ENCODE results near the gene RIPOR2. TPM values are rescaled to one million over a fixed set of nuclear protein-coding genes. Genes with fewer than 3 reads are reported as not detected.
A peak's percentile ranks its signal among the peaks of the same experiment; 100 is the strongest.

The RIPOR2 gene
- total and polyA plus RNA-seq, 8 donors, result 3.9 to 56.8 (median 6.0) TPM

- TF ChIP-seq, protein P1, sequence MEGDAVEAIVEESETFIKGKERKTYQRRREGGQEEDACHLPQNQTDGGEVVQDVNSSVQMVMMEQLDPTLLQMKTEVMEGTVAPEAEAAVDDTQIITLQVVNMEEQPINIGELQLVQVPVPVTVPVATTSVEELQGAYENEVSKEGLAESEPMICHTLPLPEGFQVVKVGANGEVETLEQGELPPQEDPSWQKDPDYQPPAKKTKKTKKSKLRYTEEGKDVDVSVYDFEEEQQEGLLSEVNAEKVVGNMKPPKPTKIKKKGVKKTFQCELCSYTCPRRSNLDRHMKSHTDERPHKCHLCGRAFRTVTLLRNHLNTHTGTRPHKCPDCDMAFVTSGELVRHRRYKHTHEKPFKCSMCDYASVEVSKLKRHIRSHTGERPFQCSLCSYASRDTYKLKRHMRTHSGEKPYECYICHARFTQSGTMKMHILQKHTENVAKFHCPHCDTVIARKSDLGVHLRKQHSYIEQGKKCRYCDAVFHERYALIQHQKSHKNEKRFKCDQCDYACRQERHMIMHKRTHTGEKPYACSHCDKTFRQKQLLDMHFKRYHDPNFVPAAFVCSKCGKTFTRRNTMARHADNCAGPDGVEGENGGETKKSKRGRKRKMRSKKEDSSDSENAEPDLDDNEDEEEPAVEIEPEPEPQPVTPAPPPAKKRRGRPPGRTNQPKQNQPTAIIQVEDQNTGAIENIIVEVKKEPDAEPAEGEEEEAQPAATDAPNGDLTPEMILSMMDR (IDR thresholded peaks at IDR 0.05), result no peak
- peak overlapping the region; percentile 15 to 92 for H3K27ac ChIP-seq
- no peak overlapping the region for H3K4me3 ChIP-seq
- H3K27me3 ChIP-seq, result no peaks in the 10 kb centered on the region
- H3K36me3 ChIP-seq, result peaks cover 0 to 86% of the 10 kb centered on the region in 2 donors
- intact Hi-C loops (cut with DNase I), result loop anchor here in 1 of 2 donors (5.0 to 10.0 kb wide), 2 partner anchors 156 to 208 kb away; no protein-coding TSS in a partner anchor
- no peak for DNase-seq
- peaks cover 5 to 52% of the 10 kb centered on the region in 2 donors for H3K4me1 ChIP-seq
- no peak for ATAC-seq
- H3K9me3 ChIP-seq, result no peaks in the 10 kb centered on the region
Measured at GRCh38 chr6:24859132-24859531, 76.6 kb downstream of the RIPOR2 start.

- DNase-seq (no peak), ATAC-seq (peak; percentile 72)
- no peak overlapping the region for H3K4me3 ChIP-seq
- H3K27me3 ChIP-seq, result no peaks in the 10 kb centered on the region
- intact Hi-C loops (cut with DNase I), result loop anchor here in 1 of 2 donors (5.0 to 10.0 kb wide), 2 partner anchors 157 to 209 kb away; no protein-coding TSS in a partner anchor
- H3K9me3 ChIP-seq, result no peaks in the 10 kb centered on the region
- peaks cover 5 to 52% of the 10 kb centered on the region in 2 donors for H3K4me1 ChIP-seq
- peaks cover 0 to 86% of the 10 kb centered on the region in 2 donors for H3K36me3 ChIP-seq
- H3K27ac ChIP-seq, result peak overlapping the region; percentile 39 to 92
- TF ChIP-seq, protein P1 (IDR thresholded peaks at IDR 0.05), result no peak
Measured at GRCh38 chr6:24858177-24858653, 77.5 kb downstream of the RIPOR2 start.

DNA sequence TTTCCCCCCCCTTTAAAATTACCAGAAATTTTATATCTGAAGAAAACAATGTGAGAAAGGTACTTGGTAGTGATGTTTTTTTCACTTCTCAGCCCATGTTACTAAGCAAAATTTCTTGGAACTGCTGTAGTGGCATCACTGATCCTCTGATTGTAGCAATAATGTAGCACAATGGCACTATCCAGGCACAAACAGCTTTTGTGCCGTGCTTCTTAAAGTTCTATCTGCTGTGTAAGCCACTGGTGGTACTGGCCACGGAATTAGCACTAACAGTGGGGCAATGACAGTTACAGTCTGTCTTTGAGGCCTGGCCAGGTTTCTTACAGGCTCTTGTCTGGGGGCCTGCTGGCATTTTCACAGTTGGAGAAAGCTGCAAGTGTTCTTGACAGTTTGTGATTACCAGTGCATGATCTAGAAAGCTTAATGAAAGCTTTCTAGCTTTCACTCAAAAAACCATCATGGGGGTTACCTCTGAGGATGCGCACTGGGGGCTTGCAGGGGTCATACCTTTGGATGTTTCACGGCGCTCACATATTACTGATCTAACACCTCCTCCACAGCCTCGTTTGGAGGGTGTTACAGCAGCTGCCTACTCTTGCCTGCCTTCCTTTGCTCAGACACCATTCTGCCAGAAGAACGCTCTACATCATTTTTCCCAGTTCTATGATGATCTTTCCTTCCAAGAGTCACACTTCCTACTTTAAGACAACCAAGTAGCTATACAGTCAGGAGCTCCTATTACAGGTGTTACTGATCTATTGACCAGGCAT, 78.7 kb downstream of the RIPOR2 start:
- H3K4me3 ChIP-seq, result no peak overlapping the region
- DNase-seq (no peak), ATAC-seq (no peak)
- H3K4me1 ChIP-seq, result peaks cover 5 to 52% of the 10 kb centered on the region in 2 donors
- H3K36me3 ChIP-seq, result peaks cover 0 to 86% of the 10 kb centered on the region in 2 donors
- H3K27ac ChIP-seq, result peak overlapping the region; percentile 39 to 92
- intact Hi-C loops (cut with DNase I), result loop anchor here in 1 of 2 donors (5.0 to 10.0 kb wide), 2 partner anchors 158 to 210 kb away; no protein-coding TSS in a partner anchor
- no peaks in the 10 kb centered on the region for H3K27me3 ChIP-seq
- no peaks in the 10 kb centered on the region for H3K9me3 ChIP-seq
- TF ChIP-seq, protein P1 (IDR thresholded peaks at IDR 0.05), result no peak

- peak overlapping the region in 1 of 2 donors; percentile 92 for H3K27ac ChIP-seq
- no peaks in the 10 kb centered on the region for H3K27me3 ChIP-seq
Measured at GRCh38 chr6:24856246-24856599, 79.5 kb downstream of the RIPOR2 start.

More at GRCh38 chr6:24856246-24856599, 79.5 kb downstream of the RIPOR2 start:
- Histone ChIP-seq H3K4me3 (no peak overlapping the region), H3K9me3 (no peaks in the 10 kb centered on the region), H3K36me3 (peaks cover 0 to 86% of the 10 kb centered on the region in 2 donors), H3K4me1 (peaks cover 5 to 47% of the 10 kb centered on the region in 2 donors)
- DNase-seq (no peak), ATAC-seq (no peak)
- intact Hi-C loops (cut with DNase I), result loop anchor here in 1 of 2 donors (5.0 to 10.0 kb wide), 2 partner anchors 159 to 211 kb away; no protein-coding TSS in a partner anchor
- TF ChIP-seq, protein P1 (IDR thresholded peaks at IDR 0.05), result no peak

All from left lung (tissue), 10 donors.